DOHH2 (cell line): Measurements from ENCODE around the gene CACNA1D.

Experiments used
- H3F3A ChIP-seq: fragments of 200-600 bp; sonication (generic), shearing (Covaris generic); 2 replicates; pipeline ENCODE4 v1.6.0; 2016; ENCODE audit warnings: antibody characterized with exemption, mild to moderate bottlenecking; ENCODE audit not compliant: control insufficient read depth, insufficient read depth
- H3K27ac ChIP-seq: fragments of 200-600 bp; sonication (generic); 2 replicates; pipeline ENCODE4 v1.5.1; 2014; ENCODE audit warnings: low read depth, mild to moderate bottlenecking, low read length, moderate library complexity
- H3K27me3 ChIP-seq: fragments of 200-600 bp; sonication (generic); 2 replicates; pipeline ENCODE4 v1.6.1; 2014; ENCODE audit warnings: mild to moderate bottlenecking, low read length, mixed read lengths; ENCODE audit not compliant: control insufficient read depth
- H3K36me3 ChIP-seq: fragments of 200-600 bp; sonication (generic); 2 replicates; pipeline ENCODE4 v1.6.1; 2014; ENCODE audit warnings: mild to moderate bottlenecking, low read length, moderate library complexity, mixed read lengths; ENCODE audit not compliant: control insufficient read depth
- H3K4me1 ChIP-seq: fragments of 200-600 bp; sonication (generic); 2 replicates; pipeline ENCODE4 v1.6.1; 2014; ENCODE audit warnings: mild to moderate bottlenecking, low read length, mixed read lengths; ENCODE audit not compliant: control insufficient read depth
- H3K4me2 ChIP-seq: fragments of 200-600 bp; sonication (generic); 2 replicates; pipeline ENCODE4 v1.6.0; 2014; ENCODE audit warnings: mild to moderate bottlenecking, low read length, moderate library complexity
- H3K4me3 ChIP-seq: fragments of 200-600 bp; sonication (generic); 2 replicates; pipeline ENCODE4 v1.5.1; 2014; ENCODE audit warnings: mild to moderate bottlenecking, low read length, mixed read lengths
- H3K79me2 ChIP-seq: fragments of 200-600 bp; sonication (generic); 2 replicates; pipeline ENCODE4 v1.6.1; 2014; ENCODE audit warnings: mild to moderate bottlenecking, low read length, mixed read lengths; ENCODE audit not compliant: control insufficient read depth
- H3K9me2 ChIP-seq: fragments of 200-600 bp; sonication (generic); replicated peaks from 2 replicates; pipeline ENCODE4 v1.6.1; 2014; ENCODE audit warnings: mild to moderate bottlenecking, low read length, mixed read lengths; ENCODE audit not compliant: control insufficient read depth
- H3K9me3 ChIP-seq: fragments of 200-600 bp; sonication (generic); 2 replicates; pipeline ENCODE4 v1.6.1; 2014; ENCODE audit warnings: antibody characterized with exemption, low read length, mixed read lengths; ENCODE audit not compliant: control insufficient read depth, insufficient read depth
- H4K20me1 ChIP-seq: fragments of 200-600 bp; sonication (generic); 2 replicates; pipeline ENCODE4 v1.6.0; 2014; ENCODE audit warnings: low read depth, mild to moderate bottlenecking, antibody characterized with exemption, low read length, moderate library complexity; ENCODE audit not compliant: control insufficient read depth, insufficient read depth
- EZH2phosphoT487 ChIP-seq: fragments of 200-600 bp; sonication (generic); IDR thresholded peaks from 2 replicates; pipeline ENCODE4 v1.6.1; 2017; ENCODE audit warnings: borderline replicate concordance, mild to moderate bottlenecking, antibody characterized with exemption, low read length, moderate library complexity, mixed read lengths
- TF ChIP-seq, protein P1 (sequence below): fragments of 200-600 bp; sonication (generic); IDR thresholded peaks from one replicate; pipeline ENCODE4 v1.5.1; 2014; ENCODE audit warnings: antibody characterized with exemption, mild to moderate bottlenecking, low read depth, low read length; ENCODE audit not compliant: poor library complexity, severe bottlenecking

The CACNA1D gene

DNA sequence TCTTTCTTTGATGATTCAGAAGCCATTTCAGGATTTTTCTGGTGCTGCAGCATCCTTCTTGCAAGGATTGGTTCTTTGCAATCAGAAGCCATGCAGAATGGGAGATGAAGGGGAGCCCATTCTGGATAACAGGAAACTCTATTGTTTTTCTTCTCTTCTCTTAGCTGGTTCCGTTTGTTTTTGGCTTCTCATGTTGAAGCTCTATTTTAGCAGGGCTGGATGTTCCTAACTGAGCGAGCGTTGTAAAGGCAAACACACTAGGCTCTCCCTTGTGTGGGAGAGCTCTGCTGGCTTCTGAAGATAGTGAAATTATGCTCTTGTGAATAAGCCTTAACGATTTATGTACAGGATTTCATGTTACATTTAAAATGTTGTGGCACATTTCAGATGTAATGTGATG is 8.3 kb downstream of the CACNA1D start:
- Histone ChIP-seq H3K4me2 (no peak overlapping the region), H3K27ac (no peak overlapping the region), H3K27me3 (peaks cover 5% of the 10 kb centered on the region), H3K4me3 (no peak overlapping the region), H3K9me2 (no peaks in the 10 kb centered on the region), H3K4me1 (no peaks in the 10 kb centered on the region), H3K79me2 (no peaks in the 10 kb centered on the region), H4K20me1 (no peaks in the 10 kb centered on the region), H3K36me3 (no peaks in the 10 kb centered on the region), H3F3A (no peaks in the 10 kb centered on the region), H3K9me3 (no peaks in the 10 kb centered on the region)
- TF ChIP-seq EZH2phosphoT487: no peak
- TF ChIP-seq, protein P1, sequence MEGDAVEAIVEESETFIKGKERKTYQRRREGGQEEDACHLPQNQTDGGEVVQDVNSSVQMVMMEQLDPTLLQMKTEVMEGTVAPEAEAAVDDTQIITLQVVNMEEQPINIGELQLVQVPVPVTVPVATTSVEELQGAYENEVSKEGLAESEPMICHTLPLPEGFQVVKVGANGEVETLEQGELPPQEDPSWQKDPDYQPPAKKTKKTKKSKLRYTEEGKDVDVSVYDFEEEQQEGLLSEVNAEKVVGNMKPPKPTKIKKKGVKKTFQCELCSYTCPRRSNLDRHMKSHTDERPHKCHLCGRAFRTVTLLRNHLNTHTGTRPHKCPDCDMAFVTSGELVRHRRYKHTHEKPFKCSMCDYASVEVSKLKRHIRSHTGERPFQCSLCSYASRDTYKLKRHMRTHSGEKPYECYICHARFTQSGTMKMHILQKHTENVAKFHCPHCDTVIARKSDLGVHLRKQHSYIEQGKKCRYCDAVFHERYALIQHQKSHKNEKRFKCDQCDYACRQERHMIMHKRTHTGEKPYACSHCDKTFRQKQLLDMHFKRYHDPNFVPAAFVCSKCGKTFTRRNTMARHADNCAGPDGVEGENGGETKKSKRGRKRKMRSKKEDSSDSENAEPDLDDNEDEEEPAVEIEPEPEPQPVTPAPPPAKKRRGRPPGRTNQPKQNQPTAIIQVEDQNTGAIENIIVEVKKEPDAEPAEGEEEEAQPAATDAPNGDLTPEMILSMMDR: no peak

DNA sequence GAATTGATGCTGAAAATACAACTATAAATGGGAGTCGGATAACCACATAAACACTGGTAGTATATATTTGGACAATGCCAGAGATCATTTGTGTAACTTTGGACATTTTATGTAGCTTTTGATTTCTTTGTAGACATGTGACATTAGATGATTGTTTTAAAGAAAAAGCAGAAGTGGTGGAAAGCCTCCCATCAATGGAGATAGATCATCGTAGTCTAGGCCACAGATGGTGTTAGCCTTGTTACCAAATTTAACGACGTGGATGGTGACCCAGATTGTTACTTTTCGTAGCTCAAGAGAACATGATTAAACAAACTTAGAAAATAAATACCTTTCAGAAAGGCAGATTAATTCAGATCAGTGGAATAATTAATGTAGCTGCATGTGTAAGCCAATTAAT is 8.8 kb downstream of the CACNA1D start:
- no peaks in the 10 kb centered on the region for H3K9me3 ChIP-seq
- H3K36me3 ChIP-seq: no peaks in the 10 kb centered on the region
- no peak overlapping the region for H3K27ac ChIP-seq
- no peaks in the 10 kb centered on the region for H4K20me1 ChIP-seq
- no peak overlapping the region for H3K4me2 ChIP-seq
- H3K27me3 ChIP-seq: peaks cover 5% of the 10 kb centered on the region
- H3K79me2 ChIP-seq: no peaks in the 10 kb centered on the region
- no peak overlapping the region for H3K4me3 ChIP-seq
- H3K4me1 ChIP-seq: no peaks in the 10 kb centered on the region
- TF ChIP-seq, protein P1: no peak
- TF ChIP-seq EZH2phosphoT487: no peak
- no peaks in the 10 kb centered on the region for H3F3A ChIP-seq
- no peaks in the 10 kb centered on the region for H3K9me2 ChIP-seq

DNA sequence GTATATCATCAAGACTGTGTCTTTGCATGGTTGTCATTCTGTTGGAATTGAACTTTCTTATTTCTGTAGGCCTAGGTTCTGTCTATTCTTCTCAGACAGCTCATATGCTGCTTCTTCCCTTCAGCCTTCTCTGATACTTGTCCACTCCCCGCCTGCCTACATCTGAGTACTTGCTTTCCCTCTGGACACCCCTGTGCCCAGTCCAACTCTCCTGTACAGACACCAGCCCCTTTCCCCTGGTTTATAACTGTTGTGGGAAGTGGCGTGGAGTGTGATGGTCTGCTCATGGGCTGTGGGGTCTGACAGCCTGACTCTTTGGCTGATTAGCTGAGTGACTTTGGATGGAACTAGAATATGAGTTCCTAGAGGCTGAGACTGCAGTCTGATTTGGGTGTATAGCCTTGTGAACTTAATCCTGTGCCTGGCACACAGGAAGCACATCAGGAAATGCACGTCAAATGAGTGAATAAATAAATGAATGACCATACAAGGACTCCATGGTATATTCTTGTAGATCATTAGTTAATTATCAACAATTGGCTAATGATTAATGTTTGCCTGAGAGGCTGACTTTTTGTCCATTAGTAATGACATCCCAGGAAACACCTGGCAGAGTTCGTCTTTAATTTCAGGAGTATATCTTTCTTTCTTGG is 11.8 kb downstream of the CACNA1D start:
- no peak for TF ChIP-seq EZH2phosphoT487
- TF ChIP-seq, protein P1: no peak
- Histone ChIP-seq H3K4me3 (no peak overlapping the region), H3K36me3 (no peaks in the 10 kb centered on the region), H4K20me1 (no peaks in the 10 kb centered on the region), H3K4me1 (no peaks in the 10 kb centered on the region), H3F3A (no peaks in the 10 kb centered on the region), H3K27ac (no peak overlapping the region), H3K9me2 (no peaks in the 10 kb centered on the region), H3K4me2 (no peak overlapping the region), H3K79me2 (no peaks in the 10 kb centered on the region), H3K9me3 (no peaks in the 10 kb centered on the region), H3K27me3 (peaks cover 6% of the 10 kb centered on the region)
